Common myeloid progenitor, CD34-positive (primary cell): Measurements from ENCODE around the gene TIAM2.

Experiments used
- CTCF ChIA-PET: fragments of 350-600 bp; sonication (Branson Sonifier 250); formaldehyde crosslinking; loops from one replicate; lab custom pipeline; 2021; ENCODE audit warnings: antibody characterized with exemption; lab: Charles Lee
- POLR2A ChIA-PET: fragments of 350-600 bp; sonication (Branson Sonifier 250); formaldehyde crosslinking; loops from one replicate; lab custom pipeline; 2021; ENCODE audit warnings: antibody characterized with exemption; lab: Charles Lee
- DNase-seq, 3 donors: peaks; one replicate each; pipeline versions ENCODE4 v3.0.0 to v3.0.0-alpha.2; 2013
- H3K27ac ChIP-seq, 2 experiments: 1 replicate in 1 of 2; 2 replicates in 1 of 2; pipeline ENCODE4 v1.7.0; 2013; ENCODE audit warnings: inconsistent platforms in 2 of 2, low read length in 2 of 2, mild to moderate bottlenecking in 2 of 2, low read depth in 1 of 2, moderate library complexity in 1 of 2; ENCODE audit not compliant: severe bottlenecking in 2 of 2, insufficient read depth in 1 of 2, poor library complexity in 1 of 2
- H3K27me3 ChIP-seq, 5 experiments: replicated peaks in 2 of 5; 1 replicate in 3 of 5; 2 replicates in 2 of 5; pipeline versions ENCODE4 v1.6.1 to v1.7.0; 2013; ENCODE audit warnings: low read length in 4 of 5, mild to moderate bottlenecking in 2 of 5, moderate library complexity in 2 of 5, inconsistent platforms in 1 of 5; ENCODE audit not compliant: insufficient read depth in 5 of 5, control insufficient read depth in 4 of 5
- H3K36me3 ChIP-seq, 4 experiments: 1 replicate in 2 of 4; 2 replicates in 2 of 4; pipeline versions ENCODE4 v1.6.1 to v1.7.0; 2013; ENCODE audit warnings: low read length in 3 of 4, control low read depth in 1 of 4, mild to moderate bottlenecking in 1 of 4; ENCODE audit not compliant: control insufficient read depth in 4 of 4, insufficient read depth in 4 of 4
- H3K4me1 ChIP-seq, 4 experiments: 1 replicate in 3 of 4; 2 replicates in 1 of 4; pipeline versions ENCODE4 v1.6.1 to v1.7.1; 2013; ENCODE audit warnings: low read length in 3 of 4, mild to moderate bottlenecking in 3 of 4, control low read depth in 1 of 4, inconsistent platforms in 1 of 4, moderate library complexity in 1 of 4; ENCODE audit not compliant: control insufficient read depth in 4 of 4, insufficient read depth in 4 of 4; ENCODE audit errors: control extremely low read depth in 1 of 4
- H3K4me3 ChIP-seq, 7 experiments: 1 replicate in 4 of 7; 2 replicates in 3 of 7; pipeline versions ENCODE4 v1.5.1 to v1.7.0; 2013; ENCODE audit warnings: mild to moderate bottlenecking in 7 of 7, low read length in 6 of 7, moderate library complexity in 6 of 7, inconsistent platforms in 2 of 7, low read depth in 2 of 7, control low read depth in 1 of 7; ENCODE audit not compliant: insufficient read depth in 4 of 7, control insufficient read depth in 1 of 7; ENCODE audit errors: extremely low read depth in 1 of 7
- H3K9me3 ChIP-seq, 5 experiments: 1 replicate in 4 of 5; 2 replicates in 1 of 5; pipeline versions ENCODE4 v1.6.1 to v1.7.1; 2013; ENCODE audit warnings: low read length in 4 of 5, mild to moderate bottlenecking in 2 of 5, inconsistent platforms in 1 of 5, low read depth in 1 of 5, moderate library complexity in 1 of 5; ENCODE audit not compliant: control insufficient read depth in 4 of 5, insufficient read depth in 2 of 5; ENCODE audit errors: control extremely low read depth in 1 of 5
- WGBS: methylation state at CpG from one replicate; pipeline ENCODE4 v1.1.5; 2013; ENCODE audit not compliant: insufficient coverage; 5-methylcytosine and 5-hydroxymethylcytosine counted together

The TIAM2 gene

GRCh38 chr6:155033021-155033791, 38.1 kb downstream of the TIAM2 start:
- no peak for DNase-seq
- ChIA-PET CTCF (no interaction called here), POLR2A (no interaction called here)
- H3K36me3 ChIP-seq, result no peaks in the 10 kb centered on the region
- H3K4me3 ChIP-seq, result no peak overlapping the region
- no peaks in the 10 kb centered on the region for H3K4me1 ChIP-seq
- no peaks in the 10 kb centered on the region for H3K9me3 ChIP-seq
- no peak overlapping the region for H3K27ac ChIP-seq
- no peaks in the 10 kb centered on the region for H3K27me3 ChIP-seq
- 94% methylated on average over 13 of the region's 13 CpGs for WGBS

- no peaks in the 10 kb centered on the region for H3K4me1 ChIP-seq
- no peak overlapping the region for H3K27ac ChIP-seq
- H3K9me3 ChIP-seq, result no peaks in the 10 kb centered on the region
- H3K36me3 ChIP-seq, result no peaks in the 10 kb centered on the region
- 96% methylated on average over 4 of the region's 8 CpGs for WGBS
- no peak for DNase-seq
- ChIA-PET POLR2A (interaction anchor here (0.6 kb wide), 1 partner anchor 24 kb away, joined by 3 read pairs; no protein-coding TSS in a partner anchor), CTCF (no interaction called here)
- H3K27me3 ChIP-seq, result no peaks in the 10 kb centered on the region
- no peak overlapping the region for H3K4me3 ChIP-seq
These were observed 41.8 kb downstream of the TIAM2 start for GRCh38 chr6:155036907-155037306.

GRCh38 chr6:155038104-155038503, 43.0 kb downstream of the TIAM2 start:
- CTCF ChIA-PET, result no interaction called here

GRCh38 chr6:155038527-155038926, 43.4 kb downstream of the TIAM2 start:
- DNase-seq, result no peak
- Histone ChIP-seq H3K27me3 (no peaks in the 10 kb centered on the region), H3K36me3 (no peaks in the 10 kb centered on the region), H3K4me1 (no peaks in the 10 kb centered on the region), H3K9me3 (no peaks in the 10 kb centered on the region), H3K27ac (no peak overlapping the region), H3K4me3 (no peak overlapping the region)
- POLR2A ChIA-PET, result no interaction called here
- WGBS, result 100% methylated on average over 1 of the region's 2 CpGs
- CTCF ChIA-PET, result no interaction called here

More at GRCh38 chr6:155038104-155038503, 43.0 kb downstream of the TIAM2 start:
- POLR2A ChIA-PET, result no interaction called here
- H3K27me3 ChIP-seq, result no peaks in the 10 kb centered on the region
- H3K27ac ChIP-seq, result no peak overlapping the region
- DNase-seq, result no peak
- no peaks in the 10 kb centered on the region for H3K9me3 ChIP-seq
- H3K4me3 ChIP-seq, result no peak overlapping the region
- 100% methylated on average over 2 of the region's 4 CpGs for WGBS
- no peaks in the 10 kb centered on the region for H3K36me3 ChIP-seq
- no peaks in the 10 kb centered on the region for H3K4me1 ChIP-seq

- Histone ChIP-seq H3K36me3 (no peaks in the 10 kb centered on the region), H3K27me3 (no peaks in the 10 kb centered on the region), H3K4me1 (no peaks in the 10 kb centered on the region), H3K4me3 (no peak overlapping the region), H3K9me3 (no peaks in the 10 kb centered on the region), H3K27ac (no peak overlapping the region)
- ChIA-PET POLR2A (no interaction called here), CTCF (interaction anchor here (0.6 kb wide), 1 partner anchor 187 kb away, joined by 4 read pairs; no protein-coding TSS in a partner anchor)
- no peak for DNase-seq
- no CpG with 5 or more reads among the region's 3 CpGs for WGBS
These were observed 44.5 kb downstream of the TIAM2 start for GRCh38 chr6:155039618-155040017.

GRCh38 chr6:155040154-155040553, 45.0 kb downstream of the TIAM2 start:
- POLR2A ChIA-PET, result no interaction called here
- H3K4me1 ChIP-seq, result no peaks in the 10 kb centered on the region
- no peak for DNase-seq
- no peak overlapping the region for H3K27ac ChIP-seq
- H3K27me3 ChIP-seq, result no peaks in the 10 kb centered on the region
- CTCF ChIA-PET, result interaction anchor here (0.6 kb wide), 1 partner anchor 187 kb away, joined by 4 read pairs; no protein-coding TSS in a partner anchor
- no peaks in the 10 kb centered on the region for H3K36me3 ChIP-seq
- no peak overlapping the region for H3K4me3 ChIP-seq
- no peaks in the 10 kb centered on the region for H3K9me3 ChIP-seq
- 100% methylated on average over 1 of the region's 2 CpGs for WGBS

GRCh38 chr6:155040901-155041650, 46.0 kb downstream of the TIAM2 start:
- WGBS, result 100% methylated on average over 1 of the region's 2 CpGs
- Histone ChIP-seq H3K27me3 (no peaks in the 10 kb centered on the region), H3K27ac (no peak overlapping the region), H3K4me1 (no peaks in the 10 kb centered on the region), H3K36me3 (no peaks in the 10 kb centered on the region), H3K9me3 (no peaks in the 10 kb centered on the region), H3K4me3 (no peak overlapping the region)
- no peak for DNase-seq
- ChIA-PET CTCF (interaction anchor here (0.9 kb wide), 1 partner anchor 112 kb away, joined by 3 read pairs; no protein-coding TSS in a partner anchor), POLR2A (no interaction called here)
